ENCODE measurements around the gene SEMA5A. TPM values are rescaled to one million over a fixed set of nuclear protein-coding genes. Genes with fewer than 3 reads are reported as not detected.

The SEMA5A gene
- total RNA-seq, 2 experiments from 2014 or later = not detected

DNA sequence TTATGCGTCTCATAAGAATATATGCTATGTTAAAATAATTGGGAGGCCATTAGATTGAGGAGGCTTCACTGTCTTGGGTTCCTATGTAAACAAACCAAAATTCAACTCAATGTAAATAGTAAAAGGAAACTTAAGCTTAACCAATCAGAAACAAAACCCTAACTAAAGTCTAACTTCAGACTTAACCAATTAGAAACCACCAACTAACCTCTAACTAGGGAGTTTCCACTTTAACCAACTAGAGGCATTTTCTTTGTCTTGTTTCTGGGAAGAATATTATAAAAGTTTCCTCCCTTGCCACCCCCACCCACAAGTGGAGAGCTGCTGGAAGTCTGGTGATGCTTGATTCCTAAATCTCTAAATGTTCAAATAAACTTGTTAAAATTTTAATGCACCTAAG is 214.5 kb downstream of the SEMA5A start:
- ATAC-seq (no peak), DNase-seq (no peak)
- no peaks in the 10 kb centered on the region for H3K36me3 Mint-ChIP-seq (ENCODE audit: low read depth)
- no peaks in the 10 kb centered on the region for H3K9me3 Mint-ChIP-seq
- H3K27me3 Mint-ChIP-seq = no peaks in the 10 kb centered on the region
- no peaks in the 10 kb centered on the region for H3K4me1 Mint-ChIP-seq (ENCODE audit: low read depth)
- H3K4me3 Mint-ChIP-seq = no peak overlapping the region
- intact Hi-C loops (cut with micrococcal nuclease) = no loop called here
- ChIA-PET POLR2A (no interaction called here), CTCF (interaction anchor here (1.4 kb wide), 1 partner anchor 12 kb away, joined by 4 read pairs; no protein-coding TSS in a partner anchor)
- TF ChIP-seq, protein P1, sequence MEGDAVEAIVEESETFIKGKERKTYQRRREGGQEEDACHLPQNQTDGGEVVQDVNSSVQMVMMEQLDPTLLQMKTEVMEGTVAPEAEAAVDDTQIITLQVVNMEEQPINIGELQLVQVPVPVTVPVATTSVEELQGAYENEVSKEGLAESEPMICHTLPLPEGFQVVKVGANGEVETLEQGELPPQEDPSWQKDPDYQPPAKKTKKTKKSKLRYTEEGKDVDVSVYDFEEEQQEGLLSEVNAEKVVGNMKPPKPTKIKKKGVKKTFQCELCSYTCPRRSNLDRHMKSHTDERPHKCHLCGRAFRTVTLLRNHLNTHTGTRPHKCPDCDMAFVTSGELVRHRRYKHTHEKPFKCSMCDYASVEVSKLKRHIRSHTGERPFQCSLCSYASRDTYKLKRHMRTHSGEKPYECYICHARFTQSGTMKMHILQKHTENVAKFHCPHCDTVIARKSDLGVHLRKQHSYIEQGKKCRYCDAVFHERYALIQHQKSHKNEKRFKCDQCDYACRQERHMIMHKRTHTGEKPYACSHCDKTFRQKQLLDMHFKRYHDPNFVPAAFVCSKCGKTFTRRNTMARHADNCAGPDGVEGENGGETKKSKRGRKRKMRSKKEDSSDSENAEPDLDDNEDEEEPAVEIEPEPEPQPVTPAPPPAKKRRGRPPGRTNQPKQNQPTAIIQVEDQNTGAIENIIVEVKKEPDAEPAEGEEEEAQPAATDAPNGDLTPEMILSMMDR (IDR thresholded peaks at IDR 0.05) = no peak
- no peak overlapping the region for H3K27ac Mint-ChIP-seq

DNA sequence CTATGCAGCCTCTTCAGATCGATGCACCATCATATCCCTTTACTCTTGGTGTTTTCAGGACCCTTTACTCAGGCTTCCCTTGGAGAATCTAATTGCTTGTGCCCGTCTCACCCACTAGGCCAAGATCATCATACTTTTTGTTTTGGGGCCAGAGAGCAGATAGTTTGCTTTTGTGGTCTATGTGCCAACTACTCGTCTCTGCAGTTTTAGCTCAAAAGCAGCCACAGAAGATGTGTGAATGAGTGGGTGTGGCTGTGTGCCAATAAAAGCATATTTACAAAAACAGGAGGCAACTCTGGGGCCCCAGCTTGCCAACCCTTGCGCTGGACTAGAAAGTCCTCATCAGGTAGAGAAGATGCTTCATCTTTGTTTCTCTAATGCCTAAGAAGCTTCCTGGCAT is 216.8 kb downstream of the SEMA5A start:
- Mint-ChIP-seq H3K27me3 (no peaks in the 10 kb centered on the region), H3K27ac (no peak overlapping the region), H3K36me3 (ENCODE audit: low read depth) (no peaks in the 10 kb centered on the region), H3K4me1 (ENCODE audit: low read depth) (no peaks in the 10 kb centered on the region), H3K4me3 (no peak overlapping the region), H3K9me3 (no peaks in the 10 kb centered on the region)
- intact Hi-C loops (cut with micrococcal nuclease) = no loop called here
- TF ChIP-seq, protein P1 (IDR thresholded peaks at IDR 0.05) = no peak
- ChIA-PET POLR2A (no interaction called here), CTCF (no interaction called here)
- ATAC-seq (no peak), DNase-seq (no peak)

DNA sequence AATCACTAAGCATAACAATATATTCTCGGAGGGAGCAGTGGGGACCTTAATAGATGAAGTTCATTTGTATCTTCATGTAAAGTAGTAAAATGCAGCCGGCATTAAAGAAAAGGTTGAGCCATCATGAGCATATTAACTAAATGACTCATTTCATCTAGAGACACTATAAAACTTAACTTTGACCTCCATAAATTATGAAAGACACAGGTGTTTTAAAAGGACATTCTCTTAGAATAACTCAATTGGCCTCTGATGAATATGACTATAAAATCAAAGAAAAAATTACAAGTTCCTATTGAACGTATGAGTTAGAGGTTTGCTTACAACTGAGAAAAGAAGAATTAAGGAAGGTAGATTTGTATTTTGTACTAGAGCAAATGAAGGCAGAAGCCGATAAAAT is 220.3 kb downstream of the SEMA5A start:
- Mint-ChIP-seq H3K36me3 (ENCODE audit: low read depth) (no peaks in the 10 kb centered on the region), H3K9me3 (no peaks in the 10 kb centered on the region), H3K4me3 (no peak overlapping the region), H3K27ac (no peak overlapping the region), H3K4me1 (ENCODE audit: low read depth) (no peaks in the 10 kb centered on the region), H3K27me3 (no peaks in the 10 kb centered on the region)
- TF ChIP-seq, protein P1 (IDR thresholded peaks at IDR 0.05) = no peak
- ChIA-PET CTCF (no interaction called here), POLR2A (no interaction called here)
- DNase-seq = no peak
- intact Hi-C loops (cut with micrococcal nuclease) = no loop called here
- no peak for ATAC-seq

DNA sequence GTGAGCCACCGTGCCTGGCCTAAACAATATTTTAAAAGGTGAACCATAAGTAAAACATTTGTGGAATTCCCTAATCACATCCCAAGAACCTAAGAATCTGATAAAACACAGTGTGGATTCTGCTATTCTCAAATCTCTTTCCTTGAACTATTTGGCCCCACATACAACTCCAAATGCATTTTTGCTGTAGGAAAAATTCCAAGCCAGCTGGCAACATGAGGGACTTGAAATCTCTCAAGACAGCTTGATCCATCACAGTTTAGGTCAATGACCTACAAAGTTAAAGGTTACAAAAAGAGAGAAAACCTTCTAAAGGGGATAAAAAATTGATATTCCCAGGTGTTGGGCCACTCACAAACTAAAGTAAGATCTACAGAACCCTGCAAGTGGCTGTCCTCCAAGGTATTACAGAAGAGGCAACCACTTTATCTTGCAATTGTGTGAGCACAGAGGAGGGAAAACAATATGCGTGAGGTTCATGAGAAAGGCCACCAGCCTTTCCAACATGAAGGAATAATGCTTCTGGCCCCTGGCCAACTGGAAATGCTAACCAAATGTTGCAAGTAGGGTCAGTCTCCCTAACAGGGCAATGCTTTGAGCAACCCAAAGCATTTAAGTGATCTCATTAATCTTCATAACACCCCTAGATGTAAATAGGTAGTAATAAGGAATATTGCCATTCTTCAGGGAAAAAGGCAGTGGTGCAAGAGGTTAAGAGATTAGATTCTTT is 221.4 kb downstream of the SEMA5A start:
- Mint-ChIP-seq H3K36me3 (ENCODE audit: low read depth) (no peaks in the 10 kb centered on the region), H3K4me1 (ENCODE audit: low read depth) (no peaks in the 10 kb centered on the region), H3K9me3 (no peaks in the 10 kb centered on the region), H3K27ac (no peak overlapping the region), H3K27me3 (no peaks in the 10 kb centered on the region), H3K4me3 (no peak overlapping the region)
- TF ChIP-seq, protein P1 (IDR thresholded peaks at IDR 0.05) = no peak
- ATAC-seq = no peak
- DNase-seq = no peak
- intact Hi-C loops (cut with micrococcal nuclease) = no loop called here
- ChIA-PET CTCF (no interaction called here), POLR2A (no interaction called here)

DNA sequence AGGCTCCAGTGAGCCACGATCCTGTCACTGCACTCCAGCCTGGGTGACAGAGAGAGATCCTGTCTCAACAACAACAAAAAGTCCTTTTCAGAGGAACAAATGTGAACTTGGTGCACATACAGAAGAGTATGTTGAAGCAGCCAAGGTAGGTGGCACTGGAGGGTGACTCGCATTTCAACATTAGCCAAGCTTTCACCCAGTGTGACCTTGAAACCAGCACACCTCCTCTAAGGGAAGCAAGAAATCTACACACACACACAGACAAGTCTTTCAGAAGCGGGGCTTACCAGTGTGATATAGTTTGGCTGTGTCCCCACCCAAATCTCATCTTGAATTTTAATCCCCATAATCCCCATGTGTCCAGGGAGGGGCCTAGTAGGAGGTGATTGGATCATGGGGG is 225.2 kb downstream of the SEMA5A start:
- TF ChIP-seq, protein P1 (IDR thresholded peaks at IDR 0.05) = no peak
- Mint-ChIP-seq H3K9me3 (no peaks in the 10 kb centered on the region), H3K4me3 (no peak overlapping the region), H3K36me3 (ENCODE audit: low read depth) (no peaks in the 10 kb centered on the region), H3K27ac (no peak overlapping the region), H3K27me3 (no peaks in the 10 kb centered on the region), H3K4me1 (ENCODE audit: low read depth) (no peaks in the 10 kb centered on the region)
- CTCF ChIA-PET = no interaction called here
- ATAC-seq = no peak
- POLR2A ChIA-PET = no interaction called here
- intact Hi-C loops (cut with micrococcal nuclease) = no loop called here
- DNase-seq = no peak
